ENCODE results near the gene PAWR.

The PAWR gene

DNA sequence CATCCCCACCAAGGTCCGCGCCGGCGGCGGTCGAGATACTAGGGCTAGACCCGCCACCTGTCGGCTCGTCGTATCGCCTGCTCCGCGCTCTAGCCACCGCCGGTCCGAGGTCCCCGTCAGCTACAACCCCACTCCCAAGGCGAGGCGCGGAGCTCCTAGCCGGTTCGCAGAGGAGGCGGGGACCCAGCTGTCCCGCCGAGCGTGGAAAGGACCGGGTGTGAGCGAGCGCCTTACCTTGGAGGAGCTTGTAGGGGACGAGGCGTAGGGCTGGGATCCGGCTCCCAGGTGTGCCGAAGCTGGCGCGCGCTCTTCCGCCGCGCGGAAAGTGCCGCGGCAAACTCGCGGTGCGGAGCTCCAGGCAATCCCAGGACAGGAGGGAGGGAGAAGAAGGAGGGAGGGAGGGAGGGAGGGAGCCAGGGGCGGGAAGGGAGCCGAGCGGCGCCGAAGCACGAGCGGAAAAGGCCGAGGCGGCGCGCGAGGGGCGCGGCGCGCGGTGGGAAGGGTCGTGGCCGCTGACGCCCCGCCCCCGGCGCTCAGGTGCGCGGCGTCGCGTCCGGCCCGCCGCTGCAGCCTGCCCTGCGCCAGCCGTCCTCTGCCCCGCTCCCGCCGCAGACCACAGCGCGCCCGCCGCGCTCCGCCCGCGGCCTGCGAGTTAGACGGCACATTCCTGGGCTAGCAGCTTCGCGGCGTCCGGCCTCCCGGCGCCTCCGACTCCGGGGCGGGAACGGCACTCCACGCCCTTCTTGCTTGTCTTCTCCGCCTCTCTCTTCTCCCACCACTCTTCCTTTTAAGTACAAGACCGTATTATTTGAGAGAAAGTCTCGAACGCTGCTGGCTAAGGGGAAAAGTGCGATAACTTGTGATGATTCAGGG lies at the start of gene PAWR:
TSS of gene PAWR (minus strand) at position 327 of the 873 bp plus-strand sequence. CDS start 720 bp downstream, outside the sequence.
- peak within 1 kb of the TSS; percentile 78 for H3K4me3 ChIP-seq (ENCODE audit: low read length)
- H3K27ac ChIP-seq (ENCODE audit: low read length): peak within 1 kb of the TSS; percentile 50
- peak within 1 kb of the TSS; percentile 94 for H3K9ac ChIP-seq (ENCODE audit: low read depth, low read length)
- no peaks in the 10 kb centered on the region; the same call in 1 of the 2 replicates for H3K27me3 ChIP-seq (ENCODE audit: insufficient read depth, low read length)
- no peaks in the 10 kb centered on the region for H3K9me3 ChIP-seq (ENCODE audit: insufficient read depth, low read depth, low read length)
- H3K36me3 ChIP-seq (ENCODE audit: insufficient read depth, low read depth, low read length): peaks cover 5% of the 10 kb centered on the region
- peaks cover 20% of the 10 kb centered on the region; the same call in 1 of the 2 replicates for H3K4me1 ChIP-seq (ENCODE audit: insufficient read depth, low read length)

DNA sequence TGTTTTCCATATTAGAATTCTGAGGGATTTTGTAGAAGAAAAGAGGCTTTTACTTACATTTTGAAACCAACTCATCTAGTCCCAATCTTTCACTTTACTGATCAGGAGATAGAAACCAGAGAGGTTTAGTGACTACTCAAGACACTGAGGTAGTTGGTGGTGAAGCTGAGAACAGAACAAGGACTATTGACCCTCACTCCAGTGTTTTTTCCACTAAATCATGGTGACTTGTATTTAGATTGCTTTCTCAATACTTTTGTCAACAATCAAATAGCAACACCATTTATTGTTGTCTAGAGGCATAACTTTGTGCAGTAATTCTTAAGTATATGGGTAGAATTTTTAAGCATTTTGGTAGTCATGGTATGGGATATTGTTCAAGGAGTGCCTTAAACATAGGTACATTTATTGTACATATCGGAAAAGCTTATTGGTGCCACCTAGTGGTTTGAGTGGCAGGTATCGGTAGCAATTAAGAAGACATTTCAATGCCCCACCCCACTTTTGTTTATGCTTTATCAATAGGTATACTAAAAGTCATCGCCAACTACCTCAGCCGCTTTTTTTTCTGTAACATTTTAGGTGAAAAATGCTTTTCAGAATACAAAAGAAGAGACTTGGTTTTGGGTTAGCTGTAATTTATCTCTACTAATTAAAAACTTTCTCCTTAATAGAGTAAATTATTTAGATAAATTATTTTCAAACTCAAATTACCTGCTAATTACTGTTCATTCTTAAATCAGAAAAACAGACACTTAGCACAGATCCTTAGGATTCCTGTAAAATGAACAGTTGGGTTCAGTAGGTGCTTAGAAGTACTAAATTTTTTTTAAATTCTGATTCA lies 47.3 kb upstream of the PAWR start:
- Histone ChIP-seq H3K36me3 (ENCODE audit: insufficient read depth, low read depth, low read length) (no peaks in the 10 kb centered on the region), H3K9ac (ENCODE audit: low read depth, low read length) (no peak overlapping the region), H3K4me3 (ENCODE audit: low read length) (no peak overlapping the region), H3K9me3 (ENCODE audit: insufficient read depth, low read depth, low read length) (no peaks in the 10 kb centered on the region), H3K27ac (ENCODE audit: low read length) (no peak overlapping the region), H3K27me3 (ENCODE audit: insufficient read depth, low read length) (no peaks in the 10 kb centered on the region), H3K4me1 (ENCODE audit: insufficient read depth, low read length) (no peaks in the 10 kb centered on the region)

- H3K27ac ChIP-seq (ENCODE audit: low read length): no peak overlapping the region
- no peaks in the 10 kb centered on the region for H3K9me3 ChIP-seq (ENCODE audit: insufficient read depth, low read depth, low read length)
- no peaks in the 10 kb centered on the region for H3K36me3 ChIP-seq (ENCODE audit: insufficient read depth, low read depth, low read length)
- no peak overlapping the region for H3K9ac ChIP-seq (ENCODE audit: low read depth, low read length)
- no peaks in the 10 kb centered on the region for H3K27me3 ChIP-seq (ENCODE audit: insufficient read depth, low read length)
- no peak overlapping the region for H3K4me3 ChIP-seq (ENCODE audit: low read length)
- no peaks in the 10 kb centered on the region for H3K4me1 ChIP-seq (ENCODE audit: insufficient read depth, low read length)
Observed at GRCh38 chr12:79732638-79733037, 41.9 kb upstream of the PAWR start.

GRCh38 chr12:79725987-79726386 lies 35.2 kb upstream of the PAWR start:
- Histone ChIP-seq H3K36me3 (ENCODE audit: insufficient read depth, low read depth, low read length) (no peaks in the 10 kb centered on the region), H3K4me3 (ENCODE audit: low read length) (no peak overlapping the region), H3K4me1 (ENCODE audit: insufficient read depth, low read length) (no peaks in the 10 kb centered on the region), H3K27me3 (ENCODE audit: insufficient read depth, low read length) (no peaks in the 10 kb centered on the region), H3K9ac (ENCODE audit: low read depth, low read length) (no peak overlapping the region), H3K27ac (ENCODE audit: low read length) (no peak overlapping the region), H3K9me3 (ENCODE audit: insufficient read depth, low read depth, low read length) (no peaks in the 10 kb centered on the region)

DNA sequence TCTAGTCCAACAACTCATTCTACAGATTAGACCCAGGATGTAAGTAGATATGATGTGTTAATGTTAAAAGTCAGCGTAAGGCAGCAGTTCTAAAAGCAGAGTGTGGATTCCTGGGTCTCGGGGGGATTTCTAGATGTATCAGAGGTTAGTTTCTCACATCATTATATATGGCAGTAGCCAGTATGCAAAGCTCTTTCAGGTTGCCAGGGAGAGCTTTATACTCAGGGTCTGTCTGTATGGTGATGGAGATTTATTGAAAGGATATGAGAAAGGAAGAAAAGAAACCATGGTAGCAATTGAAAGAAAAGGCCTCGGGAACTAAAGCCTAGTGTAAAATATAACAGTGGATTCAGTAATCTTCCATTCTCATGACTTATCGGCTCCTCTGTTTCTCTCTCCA lies 26.2 kb upstream of the PAWR start:
- Histone ChIP-seq H3K9ac (ENCODE audit: low read depth, low read length) (no peak overlapping the region), H3K4me3 (ENCODE audit: low read length) (no peak overlapping the region), H3K9me3 (ENCODE audit: insufficient read depth, low read depth, low read length) (no peaks in the 10 kb centered on the region), H3K27ac (ENCODE audit: low read length) (no peak overlapping the region), H3K36me3 (ENCODE audit: insufficient read depth, low read depth, low read length) (no peaks in the 10 kb centered on the region), H3K4me1 (ENCODE audit: insufficient read depth, low read length) (no peaks in the 10 kb centered on the region), H3K27me3 (ENCODE audit: insufficient read depth, low read length) (no peaks in the 10 kb centered on the region)

GRCh38 chr12:79715308-79715707 lies 24.5 kb upstream of the PAWR start:
- H3K36me3 ChIP-seq (ENCODE audit: insufficient read depth, low read depth, low read length): no peaks in the 10 kb centered on the region
- no peaks in the 10 kb centered on the region for H3K9me3 ChIP-seq (ENCODE audit: insufficient read depth, low read depth, low read length)
- H3K27ac ChIP-seq (ENCODE audit: low read length): no peak overlapping the region
- no peaks in the 10 kb centered on the region for H3K27me3 ChIP-seq (ENCODE audit: insufficient read depth, low read length)
- H3K9ac ChIP-seq (ENCODE audit: low read depth, low read length): no peak overlapping the region
- H3K4me3 ChIP-seq (ENCODE audit: low read length): no peak overlapping the region
- H3K4me1 ChIP-seq (ENCODE audit: insufficient read depth, low read length): no peaks in the 10 kb centered on the region

- H3K4me3 ChIP-seq (ENCODE audit: low read length): no peak overlapping the region
Observed at GRCh38 chr12:79710707-79711483, 20.1 kb upstream of the PAWR start.

GRCh38 chr12:79707830-79708229 lies 17.1 kb upstream of the PAWR start:
- Histone ChIP-seq H3K27me3 (ENCODE audit: insufficient read depth, low read length) (no peaks in the 10 kb centered on the region), H3K9ac (ENCODE audit: low read depth, low read length) (no peak overlapping the region), H3K36me3 (ENCODE audit: insufficient read depth, low read depth, low read length) (no peaks in the 10 kb centered on the region), H3K4me1 (ENCODE audit: insufficient read depth, low read length) (no peaks in the 10 kb centered on the region), H3K4me3 (ENCODE audit: low read length) (no peak overlapping the region), H3K27ac (ENCODE audit: low read length) (no peak overlapping the region), H3K9me3 (ENCODE audit: insufficient read depth, low read depth, low read length) (no peaks in the 10 kb centered on the region)

More at GRCh38 chr12:79710707-79711483, 20.1 kb upstream of the PAWR start:
- Histone ChIP-seq H3K4me1 (ENCODE audit: insufficient read depth, low read length) (no peaks in the 10 kb centered on the region), H3K9me3 (ENCODE audit: insufficient read depth, low read depth, low read length) (no peaks in the 10 kb centered on the region), H3K27ac (ENCODE audit: low read length) (no peak overlapping the region), H3K36me3 (ENCODE audit: insufficient read depth, low read depth, low read length) (no peaks in the 10 kb centered on the region), H3K9ac (ENCODE audit: low read depth, low read length) (no peak overlapping the region), H3K27me3 (ENCODE audit: insufficient read depth, low read length) (no peaks in the 10 kb centered on the region)

- H3K9ac ChIP-seq (ENCODE audit: low read depth, low read length): no peak overlapping the region
- no peaks in the 10 kb centered on the region for H3K4me1 ChIP-seq (ENCODE audit: insufficient read depth, low read length)
- no peaks in the 10 kb centered on the region for H3K9me3 ChIP-seq (ENCODE audit: insufficient read depth, low read depth, low read length)
- H3K27ac ChIP-seq (ENCODE audit: low read length): no peak overlapping the region
- no peak overlapping the region for H3K4me3 ChIP-seq (ENCODE audit: low read length)
- no peaks in the 10 kb centered on the region for H3K27me3 ChIP-seq (ENCODE audit: insufficient read depth, low read length)
- no peaks in the 10 kb centered on the region for H3K36me3 ChIP-seq (ENCODE audit: insufficient read depth, low read depth, low read length)
Observed at GRCh38 chr12:79706676-79707075, 15.9 kb upstream of the PAWR start.

GRCh38 chr12:79706156-79706555 lies 15.4 kb upstream of the PAWR start:
- no peak overlapping the region for H3K27ac ChIP-seq (ENCODE audit: low read length)
- H3K4me3 ChIP-seq (ENCODE audit: low read length): no peak overlapping the region
- H3K9ac ChIP-seq (ENCODE audit: low read depth, low read length): no peak overlapping the region
- no peaks in the 10 kb centered on the region for H3K9me3 ChIP-seq (ENCODE audit: insufficient read depth, low read depth, low read length)
- H3K27me3 ChIP-seq (ENCODE audit: insufficient read depth, low read length): no peaks in the 10 kb centered on the region
- H3K36me3 ChIP-seq (ENCODE audit: insufficient read depth, low read depth, low read length): no peaks in the 10 kb centered on the region
- no peaks in the 10 kb centered on the region for H3K4me1 ChIP-seq (ENCODE audit: insufficient read depth, low read length)

- Histone ChIP-seq H3K4me3 (ENCODE audit: low read length) (no peak overlapping the region), H3K9me3 (ENCODE audit: insufficient read depth, low read depth, low read length) (no peaks in the 10 kb centered on the region), H3K27me3 (ENCODE audit: insufficient read depth, low read length) (no peaks in the 10 kb centered on the region), H3K27ac (ENCODE audit: low read length) (no peak overlapping the region), H3K9ac (ENCODE audit: low read depth, low read length) (no peak overlapping the region), H3K36me3 (ENCODE audit: insufficient read depth, low read depth, low read length) (no peaks in the 10 kb centered on the region), H3K4me1 (ENCODE audit: insufficient read depth, low read length) (no peaks in the 10 kb centered on the region)
Observed at GRCh38 chr12:79698966-79699365, 8.2 kb upstream of the PAWR start.

Measured in iPS-20b (cell line).